Measurements from ENCODE around the gene DHDH. TPM values are rescaled to one million over a fixed set of nuclear protein-coding genes. Genes with fewer than 3 reads are reported as not detected.

DHDH gene
- total and polyA plus RNA-seq, 11 donors = 0.15 to 0.49 TPM; not detected in 9

DNA sequence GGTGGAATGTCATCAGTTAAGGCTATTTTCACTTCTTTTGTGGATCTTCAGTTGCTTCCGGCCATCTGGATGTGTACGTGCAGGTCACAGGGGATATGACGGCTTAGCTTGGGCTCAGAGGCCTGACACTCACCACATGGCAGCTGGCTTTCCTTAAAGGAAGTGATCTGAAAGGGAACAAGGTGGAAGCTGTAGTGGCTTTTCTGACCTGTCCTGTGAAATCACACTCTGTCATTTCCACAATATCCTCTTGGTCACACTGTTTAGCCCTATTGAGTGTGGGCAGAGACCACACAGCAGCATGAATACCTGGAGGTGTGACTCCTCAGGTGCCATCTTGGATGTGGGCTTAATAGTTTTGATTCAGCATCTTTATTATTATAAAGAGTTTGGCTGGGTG lies 16.7 kb downstream of the DHDH start:
- intact Hi-C loops (cut with DNase I) = loop anchor here in 4 of 10 donors (5.0 to 10.0 kb wide), 3 partner anchors 38 to 48 kb away; partner anchors contain the start of gene NUCB1 (in 2 of the 4)
- Histone ChIP-seq H3K4me3 (no peak overlapping the region), H3K27ac (peak overlapping the region in 3 of 12 donors; percentile 11 to 24 (median 22)), H3K9me3 (peaks cover 0 to 4% (median 0%) of the 10 kb centered on the region in 12 donors), H3K36me3 (no peaks in the 10 kb centered on the region), H3K27me3 (no peaks in the 10 kb centered on the region), H3K4me1 (peaks cover 0 to 9% (median 5%) of the 10 kb centered on the region in 12 donors)
- no peak for TF ChIP-seq POLR2A (IDR thresholded peaks at IDR 0.05)
- TF ChIP-seq, protein P1, sequence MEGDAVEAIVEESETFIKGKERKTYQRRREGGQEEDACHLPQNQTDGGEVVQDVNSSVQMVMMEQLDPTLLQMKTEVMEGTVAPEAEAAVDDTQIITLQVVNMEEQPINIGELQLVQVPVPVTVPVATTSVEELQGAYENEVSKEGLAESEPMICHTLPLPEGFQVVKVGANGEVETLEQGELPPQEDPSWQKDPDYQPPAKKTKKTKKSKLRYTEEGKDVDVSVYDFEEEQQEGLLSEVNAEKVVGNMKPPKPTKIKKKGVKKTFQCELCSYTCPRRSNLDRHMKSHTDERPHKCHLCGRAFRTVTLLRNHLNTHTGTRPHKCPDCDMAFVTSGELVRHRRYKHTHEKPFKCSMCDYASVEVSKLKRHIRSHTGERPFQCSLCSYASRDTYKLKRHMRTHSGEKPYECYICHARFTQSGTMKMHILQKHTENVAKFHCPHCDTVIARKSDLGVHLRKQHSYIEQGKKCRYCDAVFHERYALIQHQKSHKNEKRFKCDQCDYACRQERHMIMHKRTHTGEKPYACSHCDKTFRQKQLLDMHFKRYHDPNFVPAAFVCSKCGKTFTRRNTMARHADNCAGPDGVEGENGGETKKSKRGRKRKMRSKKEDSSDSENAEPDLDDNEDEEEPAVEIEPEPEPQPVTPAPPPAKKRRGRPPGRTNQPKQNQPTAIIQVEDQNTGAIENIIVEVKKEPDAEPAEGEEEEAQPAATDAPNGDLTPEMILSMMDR (IDR thresholded peaks at IDR 0.05) = no peak
- no peak for DNase-seq
- WGBS, 4 donors = 46 to 62% (median 50%) methylated on average over 3 of the region's 3 CpGs
- peak in 1 of 4 donors; percentile 34 for ATAC-seq

DNA sequence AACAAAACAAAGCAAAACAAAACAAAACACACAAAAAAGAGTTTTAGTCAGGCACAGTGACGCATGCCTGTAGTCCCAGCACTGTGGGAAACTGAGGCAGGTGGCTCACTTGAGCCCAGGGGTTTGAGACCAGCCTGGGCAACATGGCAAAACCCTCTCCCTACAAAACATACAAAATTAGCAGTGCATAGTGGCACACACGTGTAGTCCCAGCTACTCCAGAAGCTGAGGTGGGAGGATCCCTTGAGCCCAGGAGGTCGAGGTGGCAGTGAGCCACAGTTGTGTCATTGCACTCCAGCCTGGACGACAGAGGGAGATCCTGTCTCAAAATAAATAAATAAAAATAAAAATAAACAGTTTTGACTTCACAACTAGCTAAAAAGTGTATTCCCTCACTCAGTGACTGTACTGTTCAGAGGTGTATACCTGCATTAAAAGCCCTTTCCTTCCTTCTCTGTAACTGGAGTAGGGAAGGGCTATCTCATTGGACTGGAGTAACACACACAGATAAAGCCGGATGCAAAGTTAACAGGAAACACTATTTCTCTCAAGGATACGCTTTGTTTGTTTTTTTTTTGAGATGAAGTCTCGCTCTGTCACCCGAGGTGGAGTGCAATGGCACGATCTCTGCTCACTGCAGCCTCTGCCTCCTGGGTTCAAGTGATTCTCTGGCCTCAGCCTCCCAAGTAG lies 17.5 kb downstream of the DHDH start:
- Histone ChIP-seq H3K27me3 (no peaks in the 10 kb centered on the region), H3K4me1 (peaks cover 4 to 18% (median 12%) of the 10 kb centered on the region in 12 donors), H3K27ac (peak overlapping the region in 1 of 12 donors; percentile 11), H3K4me3 (no peak overlapping the region), H3K9me3 (peaks cover 0 to 4% (median 0%) of the 10 kb centered on the region in 12 donors), H3K36me3 (peaks cover 0 to 4% (median 0%) of the 10 kb centered on the region in 9 donors)
- intact Hi-C loops (cut with DNase I) = loop anchor here in 4 of 10 donors (5.0 to 10.0 kb wide), 3 partner anchors 39 to 49 kb away; partner anchors contain the start of gene NUCB1 (in 2 of the 4)
- WGBS, 4 donors = 37 to 57% (median 42%) methylated on average over 9 of the region's 9 CpGs
- DNase-seq (no peak), ATAC-seq (no peak)
- TF ChIP-seq POLR2A (IDR thresholded peaks at IDR 0.05) = no peak
- TF ChIP-seq, protein P1 (IDR thresholded peaks at IDR 0.05) = no peak

DNA sequence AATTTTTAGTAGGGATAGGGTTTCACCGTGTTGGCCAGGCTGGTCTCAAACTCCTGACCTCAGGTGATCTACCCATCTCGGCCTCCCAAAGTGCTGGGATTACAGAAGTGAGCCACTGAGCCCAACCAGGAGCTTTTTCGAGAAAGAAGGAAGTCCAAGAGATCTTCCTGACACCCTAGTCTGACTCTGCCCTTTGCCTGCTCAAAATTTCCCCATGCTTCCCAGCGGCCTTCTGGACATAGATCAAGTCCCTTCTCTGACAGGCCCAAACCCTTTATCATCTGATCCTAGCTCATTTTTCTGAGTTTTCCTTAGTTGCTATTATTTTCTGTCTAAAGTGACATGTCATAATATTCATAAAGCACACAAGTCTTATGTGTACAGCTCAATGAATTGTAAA lies 19.6 kb downstream of the DHDH start:
- Histone ChIP-seq H3K27ac (no peak overlapping the region), H3K27me3 (no peaks in the 10 kb centered on the region), H3K36me3 (peaks cover 0 to 13% (median 2%) of the 10 kb centered on the region in 9 donors), H3K9me3 (no peaks in the 10 kb centered on the region), H3K4me3 (no peak overlapping the region), H3K4me1 (peaks cover 4 to 21% (median 14%) of the 10 kb centered on the region in 12 donors)
- WGBS, 4 donors = 87 to 93% (median 87%) methylated on average over 4 of the region's 4 CpGs
- TF ChIP-seq, protein P1 (IDR thresholded peaks at IDR 0.05) = no peak
- no peak for TF ChIP-seq POLR2A (IDR thresholded peaks at IDR 0.05)
- intact Hi-C loops (cut with DNase I) = loop anchor here in 4 of 10 donors (5.0 to 10.0 kb wide), 3 partner anchors 41 to 51 kb away; partner anchors contain the start of gene NUCB1 (in 2 of the 4)
- DNase-seq = no peak
- ATAC-seq = no peak

DNA sequence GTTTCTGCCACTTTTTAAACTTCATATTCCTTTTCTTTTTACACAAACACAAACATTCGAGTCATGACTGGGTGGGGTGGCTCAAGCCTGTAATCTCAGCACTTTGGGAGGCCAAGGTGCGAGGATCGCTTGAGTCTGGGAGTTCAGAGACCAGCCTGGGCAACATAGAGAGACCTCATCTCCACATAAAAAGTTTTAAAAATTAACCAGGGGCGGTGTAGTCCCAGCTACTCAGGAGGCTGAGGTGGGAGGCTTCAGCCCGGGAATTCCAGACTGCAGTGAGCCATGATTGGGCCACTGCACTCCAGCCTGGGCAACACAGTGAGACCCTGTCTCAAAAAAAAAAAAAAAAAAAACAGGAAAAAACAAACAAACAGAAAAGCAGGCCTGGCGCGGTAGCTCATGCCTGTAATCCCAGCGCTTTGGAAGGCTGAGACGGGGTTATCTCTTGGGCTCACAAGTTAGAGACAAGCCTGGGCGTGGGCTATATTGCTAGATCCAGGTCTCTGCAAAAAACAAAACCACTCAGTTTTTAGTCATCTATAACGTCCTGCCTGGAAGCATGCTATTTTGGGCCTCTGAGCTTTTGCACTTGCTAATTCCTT lies 20.6 kb downstream of the DHDH start:
- DNase-seq (no peak), ATAC-seq (peak in 1 of 4 donors; percentile 2)
- 53 to 56% (median 55%) methylated on average over 11 of the region's 11 CpGs for WGBS, 4 donors

More for the DNA sequence above, 20.6 kb downstream of the DHDH start:
- Histone ChIP-seq H3K27me3 (no peaks in the 10 kb centered on the region), H3K9me3 (no peaks in the 10 kb centered on the region), H3K27ac (peak overlapping the region; percentile 6 to 95 (median 89)), H3K4me3 (peak overlapping the region in 11 of 12 donors; percentile 77 to 97 (median 90)), H3K4me1 (peaks cover 4 to 21% (median 14%) of the 10 kb centered on the region in 12 donors), H3K36me3 (peaks cover 0 to 16% (median 2%) of the 10 kb centered on the region in 9 donors)
- no peak for TF ChIP-seq POLR2A (IDR thresholded peaks at IDR 0.05)
- intact Hi-C loops (cut with DNase I) = loop anchor here in 5 of 10 donors (2.0 to 10.0 kb wide), 4 partner anchors 42 to 53 kb away; partner anchors contain the start of gene NUCB1 (in 3 of the 5)

Measured in heart left ventricle (tissue), 16 donors.